IMR-90 (cell line): ENCODE data around the gene UNC5B. TPM values are rescaled to one million over a fixed set of nuclear protein-coding genes. Genes with fewer than 3 reads are reported as not detected.

ENCODE experiments used
- ATAC-seq: fragments of 200-7000 bp; cut with Tn5 transposase; 2 replicates; pipeline ENCODE4 v1.9.1; 2020; ENCODE audit warnings: low read depth, mild to moderate bottlenecking, moderate library complexity
- BruUV-seq: library from RNA; stranded (reverse); fragments of 400-500 nt; replicated peaks from 2 replicates; lab custom pipeline; 2021; lab: Mats Ljungman, UMichigan
- CTCF ChIA-PET: fragments of 300-600 bp; formaldehyde crosslinking; extraction: SDS; loops from one replicate; lab custom pipeline; 2021; ENCODE audit warnings: antibody characterized with exemption; lab: Yijun Ruan, JAX
- POLR2A ChIA-PET: fragments of 300-600 bp; sonication (Branson Sonifier 250); formaldehyde crosslinking; loops from one replicate; lab custom pipeline; 2022; ENCODE audit warnings: antibody characterized with exemption; ENCODE audit not compliant: unreplicated experiment; lab: Charles Lee
- DNase-seq: peaks from one replicate; pipeline ENCODE4 v3.0.0; 2013
- H2AFZ ChIP-seq: replicated peaks from 2 replicates; pipeline ENCODE3; 2013; ENCODE audit warnings: low read length, mild to moderate bottlenecking; ENCODE audit not compliant: poor library complexity
- H2AK5ac ChIP-seq: 2 replicates; pipeline ENCODE4 v1.6.1; 2013; ENCODE audit warnings: low read depth, low read length, inconsistent platforms
- H2AK9ac ChIP-seq: replicated peaks from 2 replicates; pipeline ENCODE3; 2013; ENCODE audit warnings: mild to moderate bottlenecking, low read depth, low read length, moderate library complexity; ENCODE audit not compliant: poor library complexity
- H2BK120ac ChIP-seq: 2 replicates; pipeline ENCODE4 v1.6.1; 2013; ENCODE audit warnings: low read depth, low read length, inconsistent platforms
- H2BK15ac ChIP-seq: 3 replicates; pipeline ENCODE4 v1.6.1; 2013; ENCODE audit warnings: low read depth, low read length, inconsistent platforms
- H2BK20ac ChIP-seq: 2 replicates; pipeline ENCODE4 v1.6.1; 2013; ENCODE audit warnings: low read depth, mild to moderate bottlenecking, inconsistent platforms, low read length, moderate library complexity
- H2BK5ac ChIP-seq: 2 replicates; pipeline ENCODE4 v1.6.1; 2013; ENCODE audit warnings: mild to moderate bottlenecking, low read depth, low read length, inconsistent platforms; ENCODE audit not compliant: poor library complexity, severe bottlenecking
- H3K14ac ChIP-seq: replicated peaks from 2 replicates; pipeline ENCODE4 v1.6.1; 2013; ENCODE audit warnings: low read depth, low read length, inconsistent platforms
- H3K18ac ChIP-seq: 2 replicates; pipeline ENCODE4 v1.6.1; 2013; ENCODE audit warnings: low read depth, low read length, control low read depth
- H3K23ac ChIP-seq: 2 replicates; pipeline ENCODE4 v1.6.1; 2013; ENCODE audit warnings: low read depth, low read length, inconsistent platforms
- H3K27ac ChIP-seq: 2 replicates; pipeline ENCODE4 v1.5.1; 2013; ENCODE audit warnings: mild to moderate bottlenecking, control low read depth, low read length; ENCODE audit not compliant: insufficient read depth
- H3K27me3 ChIP-seq: 2 replicates; pipeline ENCODE4 v1.6.1; 2013; ENCODE audit warnings: low read length; ENCODE audit not compliant: control insufficient read depth, insufficient read depth
- H3K36me3 ChIP-seq: 2 replicates; pipeline ENCODE4 v1.6.1; 2013; ENCODE audit warnings: low read length, mixed read lengths; ENCODE audit not compliant: control insufficient read depth, insufficient read depth
- H3K4ac ChIP-seq: 2 replicates; pipeline ENCODE4 v1.6.1; 2013; ENCODE audit warnings: low read depth, low read length, inconsistent platforms
- H3K4me1 ChIP-seq: 2 replicates; pipeline ENCODE4 v1.6.1; 2013; ENCODE audit warnings: low read length, mixed read lengths; ENCODE audit not compliant: control insufficient read depth, insufficient read depth
- H3K4me2 ChIP-seq: 2 replicates; pipeline ENCODE4 v1.6.1; 2013; ENCODE audit warnings: low read depth, mild to moderate bottlenecking, control low read depth, low read length, moderate library complexity
- H3K4me3 ChIP-seq: 2 replicates; pipeline ENCODE4 v1.5.1; 2013; ENCODE audit warnings: low read depth, mild to moderate bottlenecking, control low read depth, low read length, moderate library complexity; ENCODE audit not compliant: insufficient read depth
- H3K56ac ChIP-seq: 2 replicates; pipeline ENCODE4 v1.6.1; 2013; ENCODE audit warnings: low read length, inconsistent platforms; ENCODE audit not compliant: insufficient read depth; ENCODE audit errors: extremely low read depth
- H3K79me1 ChIP-seq, 2 experiments: 2 replicates each; pipeline ENCODE4 v1.6.1; 2013; ENCODE audit warnings: low read length in 2 of 2, inconsistent platforms in 1 of 2, low read depth in 1 of 2
- H3K9ac ChIP-seq: 2 replicates; pipeline ENCODE4 v1.6.1; 2013; ENCODE audit warnings: low read depth, low read length, control low read depth
- H3K9me1 ChIP-seq: 2 replicates; pipeline ENCODE4 v1.6.1; 2013; ENCODE audit warnings: low read length, inconsistent platforms; ENCODE audit not compliant: insufficient read depth
- H3K9me3 ChIP-seq: 2 replicates; pipeline ENCODE4 v1.6.1; 2013; ENCODE audit warnings: low read length; ENCODE audit not compliant: control insufficient read depth, insufficient read depth
- H4K20me1 ChIP-seq: 2 replicates; pipeline ENCODE4 v1.6.1; 2013; ENCODE audit warnings: low read length, inconsistent platforms; ENCODE audit not compliant: insufficient read depth
- H4K5ac ChIP-seq: 2 replicates; pipeline ENCODE4 v1.6.1; 2013; ENCODE audit warnings: mild to moderate bottlenecking, low read depth, low read length, control low read depth
- H4K8ac ChIP-seq, 2 experiments: 2 replicates each; pipeline ENCODE4 v1.6.1; 2013; ENCODE audit warnings: low read depth in 2 of 2, low read length in 2 of 2, control low read depth in 1 of 2, inconsistent platforms in 1 of 2
- H4K91ac ChIP-seq: 2 replicates; pipeline ENCODE4 v1.6.1; 2013; ENCODE audit warnings: low read depth, low read length, inconsistent platforms; ENCODE audit not compliant: insufficient read depth
- CEBPB ChIP-seq: IDR thresholded peaks from 2 replicates; pipeline ENCODE4 v1.6.1; 2012; ENCODE audit warnings: low read depth, low read length, improper control_type of control experiment
- WGBS, 2 experiments: methylation state at CpG; one replicate each; pipeline versions ENCODE4 v1.1.5 to v1.1.7; 2013; ENCODE audit warnings: missing lambda C conversion rate in 2 of 2; ENCODE audit not compliant: insufficient read length in 1 of 2; ENCODE audit errors: extremely low coverage in 2 of 2; 5-methylcytosine and 5-hydroxymethylcytosine counted together
- dilution Hi-C: fragments of 300-500 bp; cut with HindIII; formaldehyde crosslinking; loops from one replicate; pipeline ENCODE4 v1.14.3; 2018; ENCODE audit warnings: low sequenced_read_pairs; ENCODE audit not compliant: unreplicated experiment
- in situ Hi-C: fragments of 300-500 bp; cut with MboI; formaldehyde crosslinking; loops from 3 replicates; pipeline ENCODE4 v1.14.3; 2019; ENCODE audit warnings: low sequenced_read_pairs, inconsistent platforms, mixed read lengths
- intact Hi-C: fragments of 100-400 bp; cut with micrococcal nuclease; formaldehyde crosslinking; loops from 2 replicates; pipeline ENCODE4 v1.10.0; 2022
- polyA plus RNA-seq, 3 experiments: library from polyadenylated mRNA; depleted of rRNA; stranded (reverse); fragments of >200 nt; gene quantifications; 2 replicates each; pipeline ENCODE4 v1.2.3, GENCODE V29; 2012; ENCODE audit warnings: low replicate concordance in 1 of 3
- total RNA-seq: library from RNA; depleted of rRNA; stranded (reverse); fragments of >200 nt; gene quantifications from 2 replicates; pipeline ENCODE4 v1.2.3, GENCODE V29; 2012
- TF ChIP-seq, protein P1 (sequence below): conservative IDR thresholded peaks from 2 replicates; pipeline ENCODE4 v1.5.1; 2012; ENCODE audit warnings: mild to moderate bottlenecking, low read depth, low read length, improper control_type of control experiment

Gene UNC5B
- total and polyA plus RNA-seq, 2 of the 4 experiments (the other 2 are of a cell fraction) = 1.6 to 4.2 TPM

DNA sequence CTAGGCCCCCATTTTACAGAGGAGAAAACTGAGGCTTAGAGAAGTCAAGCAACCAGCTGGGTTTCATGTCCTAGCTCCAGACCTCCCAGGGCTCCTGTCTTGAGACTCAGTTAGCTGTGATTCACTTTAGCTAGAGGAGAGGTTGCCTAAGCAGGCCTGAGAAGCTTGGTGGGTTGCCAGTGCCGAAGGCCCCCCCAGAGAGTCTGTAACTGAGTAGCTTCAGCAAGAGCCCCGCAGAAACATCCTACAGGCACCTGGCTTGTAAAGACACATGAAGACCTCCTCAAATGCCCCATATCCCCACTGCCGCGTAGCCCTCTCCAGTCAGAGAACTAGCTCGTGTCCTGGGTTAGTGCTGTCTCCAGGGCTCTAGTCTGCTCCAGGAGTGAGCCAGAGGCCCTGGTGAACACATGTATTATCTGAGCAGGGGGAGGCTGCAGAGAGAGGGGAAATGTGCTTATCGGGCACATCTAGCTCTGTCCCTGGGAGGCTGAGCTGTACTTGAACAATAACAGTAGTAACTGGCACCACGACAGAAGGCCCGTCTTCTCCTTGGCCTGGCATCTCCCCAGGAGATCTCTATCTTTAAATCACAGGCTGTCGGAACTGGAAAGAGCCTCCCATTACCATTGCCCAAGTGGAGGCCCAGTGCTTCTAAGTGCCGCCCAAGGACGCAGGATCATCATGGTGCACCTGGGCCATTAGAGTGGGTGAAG lies 28.9 kb downstream of the UNC5B start:
- Histone ChIP-seq H3K9ac (no peak overlapping the region), H4K20me1 (peaks cover 11% of the 10 kb centered on the region), H2AK5ac (no peak overlapping the region), H3K9me1 (peaks cover 29% of the 10 kb centered on the region), H2BK120ac (peak overlapping the region; percentile 29; the same call in 1 of the 2 replicates), H3K4me1 (peaks cover 29% of the 10 kb centered on the region), H2AK9ac (peak overlapping the region; percentile 16), H3K79me1 (peaks cover 0 to 30% of the 10 kb centered on the region in 2 experiments; a peak in 2 of 4 replicates), H3K14ac (no peak overlapping the region), H4K5ac (no peak overlapping the region), H3K56ac (no peak overlapping the region), H3K27ac (no peak overlapping the region), H3K9me3 (no peaks in the 10 kb centered on the region), H3K4me2 (no peak overlapping the region), H3K4me3 (no peak overlapping the region), H2BK20ac (peak overlapping the region; percentile 3; the same call in 1 of the 2 replicates), H4K8ac (peak overlapping the region; percentile 20 to 39; a peak in 1 of 4 replicates), H2AFZ (no peak overlapping the region), H3K4ac (no peak overlapping the region), H2BK15ac (peak overlapping the region; percentile 7; the same call in 1 of the 3 replicates), H3K18ac (no peak overlapping the region), H3K23ac (0 out of 2 replicates have a peak overlapping the region, but pooled peaks have one; percentile 40), H3K27me3 (no peaks in the 10 kb centered on the region), H3K36me3 (no peaks in the 10 kb centered on the region), H2BK5ac (no peak overlapping the region), H4K91ac (0 out of 2 replicates have a peak overlapping the region, but pooled peaks have one; percentile 32)
- CTCF ChIA-PET = no interaction called here
- in situ Hi-C loops (no loop called here), dilution Hi-C loops (no loop called here), intact Hi-C loops (no loop called here)
- WGBS, 2 experiments = no CpG with 5 or more reads among the region's 11 CpGs
- POLR2A ChIA-PET = no interaction called here
- ATAC-seq = no peak
- peak; percentile 50 for DNase-seq
- no TSS peak for BruUV-seq
- 0 out of 2 replicates have a peak, but pooled peaks have one; percentile 10 for TF ChIP-seq CEBPB
- TF ChIP-seq, protein P1, sequence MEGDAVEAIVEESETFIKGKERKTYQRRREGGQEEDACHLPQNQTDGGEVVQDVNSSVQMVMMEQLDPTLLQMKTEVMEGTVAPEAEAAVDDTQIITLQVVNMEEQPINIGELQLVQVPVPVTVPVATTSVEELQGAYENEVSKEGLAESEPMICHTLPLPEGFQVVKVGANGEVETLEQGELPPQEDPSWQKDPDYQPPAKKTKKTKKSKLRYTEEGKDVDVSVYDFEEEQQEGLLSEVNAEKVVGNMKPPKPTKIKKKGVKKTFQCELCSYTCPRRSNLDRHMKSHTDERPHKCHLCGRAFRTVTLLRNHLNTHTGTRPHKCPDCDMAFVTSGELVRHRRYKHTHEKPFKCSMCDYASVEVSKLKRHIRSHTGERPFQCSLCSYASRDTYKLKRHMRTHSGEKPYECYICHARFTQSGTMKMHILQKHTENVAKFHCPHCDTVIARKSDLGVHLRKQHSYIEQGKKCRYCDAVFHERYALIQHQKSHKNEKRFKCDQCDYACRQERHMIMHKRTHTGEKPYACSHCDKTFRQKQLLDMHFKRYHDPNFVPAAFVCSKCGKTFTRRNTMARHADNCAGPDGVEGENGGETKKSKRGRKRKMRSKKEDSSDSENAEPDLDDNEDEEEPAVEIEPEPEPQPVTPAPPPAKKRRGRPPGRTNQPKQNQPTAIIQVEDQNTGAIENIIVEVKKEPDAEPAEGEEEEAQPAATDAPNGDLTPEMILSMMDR = no peak
